Liver (tissue), 9 donors: ENCODE data around the gene RNF212. TPM values are rescaled to one million over a fixed set of nuclear protein-coding genes. Genes with fewer than 3 reads are reported as not detected.

ENCODE experiments used
- DNase-seq: peaks from one replicate; pipeline ENCODE4 v3.0.0-alpha.2; 2017; ENCODE audit warnings: low spot score
- H3K27ac ChIP-seq, 2 donors: one replicate each; pipeline ENCODE4 v1.7.0; 2013; ENCODE audit warnings: inconsistent platforms in 2 of 2, low read length in 2 of 2, control low read depth in 1 of 2, low read depth in 1 of 2, mild to moderate bottlenecking in 1 of 2
- H3K27me3 ChIP-seq, 4 donors: one replicate each; pipeline versions ENCODE4 v1.6.1 to v1.7.0; 2013; ENCODE audit warnings: low read length in 3 of 4, inconsistent platforms in 1 of 4, mild to moderate bottlenecking in 1 of 4, moderate library complexity in 1 of 4; ENCODE audit not compliant: control insufficient read depth in 4 of 4, insufficient read depth in 4 of 4
- H3K36me3 ChIP-seq, 4 donors: one replicate each; pipeline versions ENCODE4 v1.6.1 to v1.7.0; 2013; ENCODE audit warnings: low read length in 3 of 4, mild to moderate bottlenecking in 3 of 4, low read depth in 1 of 4, moderate library complexity in 1 of 4; ENCODE audit not compliant: control insufficient read depth in 4 of 4, insufficient read depth in 3 of 4
- H3K4me1 ChIP-seq, 4 donors: one replicate each; pipeline versions ENCODE4 v1.6.1 to v1.7.0; 2013; ENCODE audit warnings: low read length in 3 of 4, mild to moderate bottlenecking in 3 of 4, moderate library complexity in 1 of 4; ENCODE audit not compliant: control insufficient read depth in 4 of 4, insufficient read depth in 4 of 4
- H3K4me3 ChIP-seq, 3 donors: one replicate each; pipeline versions ENCODE4 v1.6.1 to v1.7.0; 2013; ENCODE audit warnings: low read length in 3 of 3, control low read depth in 1 of 3, low read depth in 1 of 3, mild to moderate bottlenecking in 1 of 3
- H3K9ac ChIP-seq, 2 donors: one replicate each; pipeline ENCODE4 v1.7.0; 2013; ENCODE audit warnings: low read length in 2 of 2, mild to moderate bottlenecking in 2 of 2, moderate library complexity in 2 of 2, control low read depth in 1 of 2, low read depth in 1 of 2
- H3K9me3 ChIP-seq, 4 donors: one replicate each; pipeline versions ENCODE4 v1.6.1 to v1.7.0; 2013; ENCODE audit warnings: low read length in 3 of 4; ENCODE audit not compliant: control insufficient read depth in 4 of 4
- ATF3 ChIP-seq: IDR thresholded peaks from 2 replicates; pipeline ENCODE4 v1.6.1; 2016; ENCODE audit warnings: antibody characterized with exemption
- CTCF ChIP-seq: fragments of 150-350 bp; IDR thresholded peaks from 2 replicates; pipeline ENCODE4 v1.5.1; 2017; ENCODE audit warnings: improper control_type of control experiment, low read depth, low read length; ENCODE audit not compliant: missing input control
- EGR1 ChIP-seq, 2 donors: IDR thresholded peaks; 2 replicates each; pipeline ENCODE4 v1.6.1; 2016 to 2018; ENCODE audit warnings: antibody characterized with exemption in 2 of 2, low read depth in 2 of 2
- FOXA1 ChIP-seq: IDR thresholded peaks from 2 replicates; pipeline ENCODE4 v1.6.1; 2016; ENCODE audit warnings: antibody characterized with exemption
- FOXA2 ChIP-seq: IDR thresholded peaks from 2 replicates; pipeline ENCODE4 v1.6.1; 2016; ENCODE audit warnings: antibody characterized with exemption
- GABPA ChIP-seq, 2 donors: IDR thresholded peaks in 1 of 2; conservative IDR thresholded peaks in 1 of 2; 2 replicates each; pipeline ENCODE4 v1.6.1; 2016; ENCODE audit warnings: antibody characterized with exemption in 2 of 2, mild to moderate bottlenecking in 1 of 2, moderate library complexity in 1 of 2
- HNF4A ChIP-seq, 2 donors: conservative IDR thresholded peaks; 2 replicates each; pipeline ENCODE4 v1.6.1; 2016; ENCODE audit warnings: antibody characterized with exemption in 2 of 2, mild to moderate bottlenecking in 2 of 2
- HNF4G ChIP-seq: IDR thresholded peaks from 2 replicates; pipeline ENCODE4 v1.6.1; 2016; ENCODE audit warnings: antibody characterized with exemption
- JUND ChIP-seq, 2 donors: IDR thresholded peaks; 2 replicates each; pipeline ENCODE4 v1.6.1; 2016; ENCODE audit warnings: antibody characterized with exemption in 2 of 2
- MAX ChIP-seq: IDR thresholded peaks from 2 replicates; pipeline ENCODE4 v1.6.1; 2016; ENCODE audit warnings: antibody characterized with exemption
- NR2F2 ChIP-seq: IDR thresholded peaks from 2 replicates; pipeline ENCODE4 v1.6.1; 2016; ENCODE audit warnings: antibody characterized with exemption
- REST ChIP-seq: IDR thresholded peaks from 2 replicates; pipeline ENCODE4 v1.6.1; 2016; ENCODE audit warnings: antibody characterized with exemption, mild to moderate bottlenecking
- RXRA ChIP-seq, 2 donors: IDR thresholded peaks; 2 replicates each; pipeline ENCODE4 v1.6.1; 2017 to 2018; ENCODE audit warnings: antibody characterized with exemption in 2 of 2, mild to moderate bottlenecking in 1 of 2
- SP1 ChIP-seq: IDR thresholded peaks from 2 replicates; pipeline ENCODE4 v1.6.1; 2018; ENCODE audit warnings: antibody characterized with exemption, mild to moderate bottlenecking
- YY1 ChIP-seq: IDR thresholded peaks from 2 replicates; pipeline ENCODE4 v1.6.1; 2016; ENCODE audit warnings: antibody characterized with exemption, mild to moderate bottlenecking
- ZBTB33 ChIP-seq: IDR thresholded peaks from 2 replicates; pipeline ENCODE4 v1.6.1; 2016; ENCODE audit warnings: antibody characterized with exemption
- WGBS: extraction: QIAGEN DNeasy Blood & Tissue Kit; methylation state at CpG from one replicate; pipeline ENCODE4 v1.1.7; 2013; 5-methylcytosine and 5-hydroxymethylcytosine counted together
- polyA plus RNA-seq, 2 donors: library from polyadenylated mRNA; stranded (reverse) in 1 of 2; unstranded in 1 of 2; fragments of 200-250 nt in 1 of 2; fragments of >200 nt in 1 of 2; fragmentation: Nextera tagmentation in 1 of 2; extraction: Ambion mirVana in 1 of 2; gene quantifications; one replicate each; pipeline versions ENCODE4 v1.2.1 to v1.2.3, GENCODE V29; 2013 to 2015
- total RNA-seq, 2 donors: library from RNA; depleted of rRNA; stranded (reverse); fragments of >200 nt; gene quantifications; one replicate each; pipeline ENCODE4 v1.2.3, GENCODE V29; 2014
- donor health status: healthy.
- donor health status: healthy.
- donor health status: healthy.
- donor health status: healthy.
- donor health status: healthy.

RNF212 gene
- total and polyA plus RNA-seq, 4 donors, result 0.32 to 0.47 (median 0.38) TPM; not detected in 1

GRCh38 chr4:1156069-1156468 is 42.7 kb upstream of the RNF212 start:
- H3K36me3 ChIP-seq, result no peaks in the 10 kb centered on the region
- no peak overlapping the region for H3K4me3 ChIP-seq
- H3K27me3 ChIP-seq, result no peaks in the 10 kb centered on the region
- 95% methylated on average over 8 of the region's 8 CpGs for WGBS
- no peak for TF ChIP-seq FOXA1
- TF ChIP-seq GABPA (IDR thresholded peaks at IDR 0.05 in 1 of 2, conservative IDR thresholded peaks at IDR 0.05 in 1 of 2), result no peak
- TF ChIP-seq HNF4A (conservative IDR thresholded peaks at IDR 0.05), result no peak
- TF ChIP-seq EGR1 (IDR thresholded peaks at IDR 0.05; ENCODE audit: low read depth in 2 of 2), result no peak
- no peak for TF ChIP-seq RXRA (IDR thresholded peaks at IDR 0.05)
- no peak for TF ChIP-seq CTCF
- TF ChIP-seq REST, result no peak
- TF ChIP-seq JUND (IDR thresholded peaks at IDR 0.05), result no peak
- TF ChIP-seq YY1, result no peak
- no peak for TF ChIP-seq HNF4G
- TF ChIP-seq MAX, result no peak
- no peak for TF ChIP-seq ZBTB33
- no peak for TF ChIP-seq SP1
- no peak for TF ChIP-seq ATF3
- no peak for TF ChIP-seq NR2F2
- no peak for TF ChIP-seq FOXA2
- no peak overlapping the region for H3K27ac ChIP-seq
- DNase-seq, result no peak
- H3K9me3 ChIP-seq, result peaks cover 0 to 6% (median 4%) of the 10 kb centered on the region in 4 donors
- peaks cover 0 to 2% (median 1%) of the 10 kb centered on the region in 4 donors for H3K4me1 ChIP-seq
- no peak overlapping the region for H3K9ac ChIP-seq

- Histone ChIP-seq H3K4me3 (no peak overlapping the region), H3K27me3 (no peaks in the 10 kb centered on the region), H3K27ac (no peak overlapping the region), H3K9me3 (peaks cover 0 to 6% (median 4%) of the 10 kb centered on the region in 4 donors), H3K4me1 (peaks cover 0 to 2% (median under 1%) of the 10 kb centered on the region in 4 donors), H3K36me3 (no peaks in the 10 kb centered on the region), H3K9ac (no peak overlapping the region)
- WGBS, result 73% methylated on average over 3 of the region's 3 CpGs
- DNase-seq, result no peak
- TF ChIP-seq EGR1 (IDR thresholded peaks at IDR 0.05; ENCODE audit: low read depth in 2 of 2) (no peak), REST (no peak), CTCF (no peak), NR2F2 (no peak), SP1 (no peak), HNF4A (conservative IDR thresholded peaks at IDR 0.05) (no peak)
Observed at GRCh38 chr4:1155314-1155713, 42.0 kb upstream of the RNF212 start.
